GM12878 (cell line): ENCODE data around the gene TMC8. TPM values are rescaled to one million over a fixed set of nuclear protein-coding genes. Genes with fewer than 3 reads are reported as not detected.

Experiments used
- BCL11A ChIP-seq: IDR thresholded peaks from 2 replicates; pipeline ENCODE4 v1.6.1; 2011; ENCODE audit warnings: low read depth, low read length
- BHLHE40 ChIP-seq, 2 experiments: fragments of 450-650 bp in 1 of 2; IDR thresholded peaks; 2 replicates each; pipeline ENCODE4 v1.6.1; 2011 to 2017; ENCODE audit warnings: low read depth in 2 of 2, borderline replicate concordance in 1 of 2, improper control_type of control experiment in 1 of 2, low read length in 1 of 2, mild to moderate bottlenecking in 1 of 2
- CBFB ChIP-seq: IDR thresholded peaks from 2 replicates; pipeline ENCODE4 v1.6.1; 2016; ENCODE audit warnings: antibody characterized with exemption, low read depth
- CBX5 ChIP-seq: sonication (generic); IDR thresholded peaks from 2 replicates; pipeline ENCODE4 v1.6.1; 2016; ENCODE audit warnings: low read depth, moderate library complexity, mild to moderate bottlenecking, inconsistent platforms
- CHD1 ChIP-seq: IDR thresholded peaks from 2 replicates; pipeline ENCODE4 v1.6.1; 2012; ENCODE audit warnings: low read depth, low read length, improper control_type of control experiment
- EGR1 ChIP-seq, 2 experiments: IDR thresholded peaks; 1 replicate in 1 of 2; 2 replicates in 1 of 2; pipeline ENCODE4 v1.6.1; 2011 to 2012; ENCODE audit warnings: low read depth in 2 of 2, low read length in 2 of 2, borderline replicate concordance in 1 of 2, mild to moderate bottlenecking in 1 of 2, moderate library complexity in 1 of 2
- GATAD2B ChIP-seq: fragments of 450-650 bp; conservative IDR thresholded peaks from 2 replicates; pipeline ENCODE4 v1.6.1; 2017; ENCODE audit warnings: low read depth, mild to moderate bottlenecking, moderate library complexity
- JUNB ChIP-seq: IDR thresholded peaks from 2 replicates; pipeline ENCODE4 v1.6.1; 2016; ENCODE audit warnings: antibody characterized with exemption, mild to moderate bottlenecking
- MLLT1 ChIP-seq: fragments of 450-650 bp; IDR thresholded peaks from 2 replicates; pipeline ENCODE4 v1.6.1; 2016; ENCODE audit warnings: mild to moderate bottlenecking
- MXI1 ChIP-seq: fragments of 150-350 bp; IDR thresholded peaks from 2 replicates; pipeline ENCODE4 v1.6.1; 2011; ENCODE audit warnings: low read depth, mild to moderate bottlenecking, inconsistent platforms, low read length, improper control_type of control experiment
- MYC ChIP-seq: IDR thresholded peaks from 2 replicates; pipeline ENCODE4 v1.6.1; 2011; ENCODE audit warnings: mild to moderate bottlenecking, low read length, moderate library complexity, inconsistent platforms; ENCODE audit not compliant: insufficient read depth, insufficient replicate concordance, insufficient read length, severe bottlenecking
- NBN ChIP-seq: fragments of 450-650 bp; IDR thresholded peaks from 2 replicates; pipeline ENCODE4 v1.6.1; 2016
- PML ChIP-seq: IDR thresholded peaks from 2 replicates; pipeline ENCODE4 v1.6.1; 2012; ENCODE audit warnings: low read length, inconsistent platforms
- RAD51 ChIP-seq: fragments of 450-650 bp; IDR thresholded peaks from 2 replicates; pipeline ENCODE4 v1.6.1; 2016; ENCODE audit warnings: moderate library complexity, mild to moderate bottlenecking, inconsistent platforms
- RB1 ChIP-seq: fragments of 450-650 bp; formaldehyde crosslinking; IDR thresholded peaks from 2 replicates; pipeline ENCODE4 v1.6.1; 2017; ENCODE audit warnings: mild to moderate bottlenecking, borderline replicate concordance
- SMAD1 ChIP-seq: fragments of 450-650 bp; IDR thresholded peaks from 2 replicates; pipeline ENCODE4 v1.6.1; 2018; ENCODE audit warnings: mild to moderate bottlenecking, low read depth; ENCODE audit not compliant: partially characterized antibody
- SMARCA5 ChIP-seq: fragments of 450-650 bp; IDR thresholded peaks from 2 replicates; pipeline ENCODE4 v1.6.1; 2017; ENCODE audit warnings: mild to moderate bottlenecking
- SRF ChIP-seq, 2 experiments: IDR thresholded peaks; 2 replicates each; pipeline ENCODE4 v1.6.1; 2011; ENCODE audit warnings: low read depth in 2 of 2, low read length in 2 of 2, mild to moderate bottlenecking in 1 of 2, moderate library complexity in 1 of 2
- ZBTB4 ChIP-seq: fragments of 450-650 bp; formaldehyde crosslinking; IDR thresholded peaks from 2 replicates; pipeline ENCODE4 v1.4.0; 2022; ENCODE audit warnings: mild to moderate bottlenecking, moderate library complexity
- ZNF207 ChIP-seq: fragments of 450-650 bp; IDR thresholded peaks from 2 replicates; pipeline ENCODE4 v1.6.1; 2014; ENCODE audit warnings: antibody characterized with exemption, mild to moderate bottlenecking, borderline replicate concordance
- ZNF384 ChIP-seq: IDR thresholded peaks from 2 replicates; pipeline ENCODE4 v1.6.1; 2012; ENCODE audit warnings: low read depth, mild to moderate bottlenecking, low read length, improper control_type of control experiment, borderline replicate concordance
- polyA plus RNA-seq, 11 experiments: library from polyadenylated mRNA; depleted of rRNA in 4 of 11; unstranded in 6 of 11; stranded (reverse) in 5 of 11; fragments of >200 nt; fragmentation: Nextera tagmentation in 4 of 11; fragmentation: Illumina TruSeq in 1 of 11; extraction: Ambion mirVana in 4 of 11; extraction: Trizol in 1 of 11; gene quantifications; 1 replicate in 1 of 11; 2 replicates in 10 of 11; pipeline versions ENCODE4 v1.2.1 to v1.2.3, GENCODE V29; 2011 to 2016; ENCODE audit warnings: inconsistent platforms in 2 of 11, missing spikeins in 2 of 11, low read depth in 1 of 11
- total RNA-seq, 4 experiments: library from RNA; depleted of rRNA in 3 of 4; stranded (reverse); fragments of >200 nt in 3 of 4; fragmentation: Illumina TruSeq in 1 of 4; extraction: Trizol in 1 of 4; gene quantifications; 2 replicates each; pipeline versions ENCODE4 v1.2.1 to v1.2.3, GENCODE V29; 2013 to 2021
- TF ChIP-seq, protein P1 (sequence below): fragments of 450-650 bp; IDR thresholded peaks from 2 replicates; pipeline ENCODE4 v1.6.1; 2017; ENCODE audit warnings: mild to moderate bottlenecking, moderate library complexity

The TMC8 gene
- total and polyA plus RNA-seq, 10 of the 15 experiments (the other 5 are each of a cell fraction or from before 2014, with no cell fraction given), result 2.7 to 128 (median 40.0) TPM

GRCh38 chr17:78131172-78132083 lies 857 bp downstream of the TMC8 start (continued):
- TF ChIP-seq CHD1, result no peak
- peak in 1 of 2 experiments; percentile 56; a peak in 2 of 4 replicates for TF ChIP-seq BHLHE40 (IDR thresholded peaks at IDR 0.05; ENCODE audit: borderline replicate concordance in 1 of 2, low read depth in 2 of 2, low read length in 1 of 2)
- no peak for TF ChIP-seq JUNB
- no peak for TF ChIP-seq RAD51
- TF ChIP-seq NBN, result no peak
- TF ChIP-seq ZBTB4 (CRISPR knock-in tag), result no peak
- TF ChIP-seq SMARCA5, result no peak
- no peak for TF ChIP-seq SMAD1
- TF ChIP-seq CBFB, result no peak
- no peak for TF ChIP-seq PML
- TF ChIP-seq MXI1, result no peak; the same call in 1 of the 2 replicates
- no peak for TF ChIP-seq RB1
- peak; percentile 27 for TF ChIP-seq GATAD2B
- TF ChIP-seq CBX5, result no peak
- 0 out of 3 replicates have a peak, but pooled peaks of 1 of the 2 experiments have one; percentile 21 for TF ChIP-seq EGR1 (IDR thresholded peaks at IDR 0.05; ENCODE audit: borderline replicate concordance in 1 of 2, low read depth in 2 of 2, low read length in 2 of 2)
- no peak for TF ChIP-seq BCL11A
- no peak for TF ChIP-seq ZNF384
- no peak for TF ChIP-seq ZNF207
- TF ChIP-seq, protein P1, sequence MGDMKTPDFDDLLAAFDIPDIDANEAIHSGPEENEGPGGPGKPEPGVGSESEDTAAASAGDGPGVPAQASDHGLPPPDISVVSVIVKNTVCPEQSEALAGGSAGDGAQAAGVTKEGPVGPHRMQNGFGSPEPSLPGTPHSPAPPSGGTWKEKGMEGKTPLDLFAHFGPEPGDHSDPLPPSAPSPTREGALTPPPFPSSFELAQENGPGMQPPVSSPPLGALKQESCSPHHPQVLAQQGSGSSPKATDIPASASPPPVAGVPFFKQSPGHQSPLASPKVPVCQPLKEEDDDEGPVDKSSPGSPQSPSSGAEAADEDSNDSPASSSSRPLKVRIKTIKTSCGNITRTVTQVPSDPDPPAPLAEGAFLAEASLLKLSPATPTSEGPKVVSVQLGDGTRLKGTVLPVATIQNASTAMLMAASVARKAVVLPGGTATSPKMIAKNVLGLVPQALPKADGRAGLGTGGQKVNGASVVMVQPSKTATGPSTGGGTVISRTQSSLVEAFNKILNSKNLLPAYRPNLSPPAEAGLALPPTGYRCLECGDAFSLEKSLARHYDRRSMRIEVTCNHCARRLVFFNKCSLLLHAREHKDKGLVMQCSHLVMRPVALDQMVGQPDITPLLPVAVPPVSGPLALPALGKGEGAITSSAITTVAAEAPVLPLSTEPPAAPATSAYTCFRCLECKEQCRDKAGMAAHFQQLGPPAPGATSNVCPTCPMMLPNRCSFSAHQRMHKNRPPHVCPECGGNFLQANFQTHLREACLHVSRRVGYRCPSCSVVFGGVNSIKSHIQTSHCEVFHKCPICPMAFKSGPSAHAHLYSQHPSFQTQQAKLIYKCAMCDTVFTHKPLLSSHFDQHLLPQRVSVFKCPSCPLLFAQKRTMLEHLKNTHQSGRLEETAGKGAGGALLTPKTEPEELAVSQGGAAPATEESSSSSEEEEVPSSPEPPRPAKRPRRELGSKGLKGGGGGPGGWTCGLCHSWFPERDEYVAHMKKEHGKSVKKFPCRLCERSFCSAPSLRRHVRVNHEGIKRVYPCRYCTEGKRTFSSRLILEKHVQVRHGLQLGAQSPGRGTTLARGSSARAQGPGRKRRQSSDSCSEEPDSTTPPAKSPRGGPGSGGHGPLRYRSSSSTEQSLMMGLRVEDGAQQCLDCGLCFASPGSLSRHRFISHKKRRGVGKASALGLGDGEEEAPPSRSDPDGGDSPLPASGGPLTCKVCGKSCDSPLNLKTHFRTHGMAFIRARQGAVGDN, result no peak; the same call in 1 of the 2 replicates
- no peak for TF ChIP-seq MYC
- peak; percentile 30; the same call in 1 of the 2 replicates for TF ChIP-seq MLLT1
- no peak for TF ChIP-seq SRF (IDR thresholded peaks at IDR 0.05; ENCODE audit: low read depth in 2 of 2, low read length in 2 of 2)
